GM19395 (cell line): ENCODE data around the gene EFCAB9.
"Not testable (repeated sequence)": the region's sequence is repeated elsewhere in the genome, so short reads cannot be mapped to it uniquely, and the experiment has no call there.

Experiments used
- ATAC-seq: cut with Tn5 transposase; IDR thresholded peaks from one replicate; pipeline ENCODE4 v1.9.1; 2021; ENCODE audit warnings: mild to moderate bottlenecking, moderate library complexity; ENCODE audit not compliant: unreplicated experiment

EFCAB9 gene

DNA sequence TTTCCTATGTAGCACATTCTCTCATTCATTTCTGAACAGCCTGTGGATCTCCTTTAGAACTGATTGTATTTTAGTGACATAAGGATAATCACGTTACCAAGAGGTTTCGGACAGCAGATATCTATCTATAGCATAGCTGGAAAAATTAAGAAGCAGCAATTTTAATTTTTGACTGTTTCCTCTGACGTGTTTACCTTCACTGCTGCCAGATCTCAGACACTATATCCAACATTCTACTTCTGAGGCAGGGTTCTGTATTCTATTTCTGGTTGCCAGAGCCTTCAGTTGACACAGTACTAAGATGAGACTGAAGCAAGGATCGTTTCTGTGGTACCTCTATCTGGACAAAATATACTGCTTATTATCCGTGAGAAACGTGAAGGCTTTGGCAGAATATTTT, at the start of gene EFCAB9:
EFCAB9 (plus strand) TSS at position 301 of the 400 bp plus-strand sequence; CDS start at position 302, 1 bp downstream.
- ATAC-seq, result no peak

GRCh38 chr5:172144291-172144815, 49.6 kb upstream of the EFCAB9 start:
- peak; percentile 72 for ATAC-seq

DNA sequence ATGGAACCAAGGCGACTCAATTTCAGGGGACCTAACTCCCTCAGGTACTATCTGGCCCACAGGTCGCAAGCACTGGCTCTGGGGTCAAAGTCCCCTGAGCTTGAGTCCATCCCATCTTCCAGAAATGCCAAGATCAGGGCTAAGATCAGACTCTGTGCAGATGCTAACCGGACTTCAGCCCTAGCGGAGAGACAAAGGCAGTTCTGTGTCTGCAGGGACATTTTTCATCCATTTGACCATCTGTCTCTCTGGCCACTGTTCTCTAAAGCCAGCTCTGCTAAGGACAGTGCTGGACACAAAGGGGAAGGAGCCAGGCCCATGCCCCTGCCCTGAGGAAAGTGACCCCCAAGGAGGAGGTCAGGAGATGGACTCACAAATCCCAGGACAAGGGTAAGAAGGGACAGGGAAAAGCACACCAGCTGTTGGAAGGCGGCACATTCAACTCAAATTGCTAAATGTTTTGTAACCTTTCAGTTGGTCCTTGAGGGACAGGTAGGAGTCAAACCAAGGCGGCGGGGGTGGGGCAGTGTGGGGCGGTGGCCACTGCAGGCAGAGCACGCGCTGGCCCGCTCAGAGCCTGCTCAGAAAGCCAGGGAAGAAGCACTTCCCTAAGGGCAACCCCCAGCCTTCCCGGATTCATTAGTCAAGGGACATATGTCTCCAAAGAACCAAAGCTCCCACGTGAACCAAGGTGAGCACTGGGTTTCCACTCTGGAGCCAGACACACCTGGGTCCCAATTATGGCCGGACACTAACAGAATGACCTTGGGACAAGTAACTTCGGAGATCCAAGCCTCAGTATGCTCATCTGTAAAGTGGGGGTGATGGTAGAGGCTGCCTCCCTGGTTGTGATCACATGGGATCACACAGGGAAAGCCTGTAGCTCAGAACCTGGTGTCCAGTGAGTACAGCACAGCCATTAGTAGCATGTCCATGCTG, 48.8 kb upstream of the EFCAB9 start:
- ATAC-seq, result no peak

DNA sequence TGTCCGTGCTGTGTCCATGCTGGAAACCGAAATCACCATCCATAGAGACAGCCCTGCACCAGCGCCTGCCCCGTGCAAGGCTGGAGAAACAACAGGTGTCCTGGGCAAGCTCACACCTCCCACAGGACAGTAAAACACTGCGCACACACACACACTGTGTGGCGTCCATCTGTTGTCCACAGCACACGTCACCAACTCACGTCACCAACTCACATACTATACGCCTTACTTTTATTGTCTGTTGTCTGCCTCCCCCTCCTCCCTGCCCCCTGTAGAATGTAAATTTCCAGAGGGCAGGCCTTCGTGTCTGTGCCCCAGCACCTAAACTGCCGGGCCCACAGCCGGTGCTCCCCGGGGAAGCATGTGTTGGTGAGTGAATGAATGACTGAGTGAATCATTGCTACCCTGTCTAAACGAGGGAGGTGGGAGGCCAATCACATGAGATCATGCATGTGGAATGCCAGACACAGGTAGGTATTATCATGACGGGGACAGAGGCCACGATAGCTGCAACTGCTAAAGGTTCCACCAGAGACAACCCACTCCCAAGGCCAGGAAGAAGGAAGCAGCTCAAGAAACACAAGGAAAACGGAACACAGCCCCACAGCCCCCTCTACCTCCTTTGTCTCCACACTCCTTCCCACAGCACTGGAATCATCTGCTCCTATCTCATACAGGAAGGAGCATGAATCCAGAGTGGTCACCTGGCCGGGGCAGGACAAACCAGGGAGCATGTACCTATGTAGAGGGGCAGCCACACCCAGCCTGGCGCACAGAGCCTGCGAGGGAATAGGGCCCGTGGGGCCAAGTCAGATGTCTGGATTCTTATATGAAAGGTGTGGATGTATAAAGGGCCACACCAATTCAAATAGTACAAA, 47.9 kb upstream of the EFCAB9 start:
- ATAC-seq, result no peak

DNA sequence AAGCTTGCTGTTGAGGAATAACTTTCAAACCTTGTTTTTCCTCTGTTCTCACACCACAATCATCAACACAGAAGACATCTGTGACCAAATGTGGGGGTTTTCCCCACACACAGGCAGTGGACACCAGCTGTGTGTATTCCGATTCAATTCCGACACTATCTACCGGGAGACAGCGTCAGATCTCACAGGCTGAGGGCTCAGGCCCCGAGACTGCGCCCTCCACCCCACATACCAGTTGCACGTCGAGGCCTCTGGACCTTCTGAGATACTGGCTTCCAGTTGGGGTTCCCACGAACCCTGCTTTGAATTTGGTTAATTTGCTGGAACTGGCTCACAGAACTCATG, 47.3 kb upstream of the EFCAB9 start:
- no peak for ATAC-seq

- ATAC-seq, result no peak
These were observed 46.1 kb upstream of the EFCAB9 start for GRCh38 chr5:172147857-172148256.

DNA sequence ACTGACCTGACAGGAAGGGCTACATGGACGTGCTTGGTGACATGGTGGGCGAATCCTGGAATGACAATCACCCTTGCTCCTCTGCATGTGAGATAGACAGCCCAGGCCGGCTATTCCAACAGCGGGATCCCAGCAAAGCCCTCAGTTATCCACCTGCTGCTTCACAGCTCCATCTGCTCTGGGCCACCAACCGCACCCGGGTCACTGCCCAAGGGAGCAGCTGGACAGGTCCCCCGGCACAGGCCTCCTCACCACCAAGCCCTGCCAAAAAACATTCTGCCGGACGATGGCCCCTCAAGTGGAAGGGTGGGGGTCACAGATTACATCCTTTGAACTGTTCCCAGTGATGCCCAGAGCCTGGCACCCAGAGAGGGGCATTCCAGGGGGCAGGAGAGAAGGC, 45.6 kb upstream of the EFCAB9 start:
- no peak for ATAC-seq

DNA sequence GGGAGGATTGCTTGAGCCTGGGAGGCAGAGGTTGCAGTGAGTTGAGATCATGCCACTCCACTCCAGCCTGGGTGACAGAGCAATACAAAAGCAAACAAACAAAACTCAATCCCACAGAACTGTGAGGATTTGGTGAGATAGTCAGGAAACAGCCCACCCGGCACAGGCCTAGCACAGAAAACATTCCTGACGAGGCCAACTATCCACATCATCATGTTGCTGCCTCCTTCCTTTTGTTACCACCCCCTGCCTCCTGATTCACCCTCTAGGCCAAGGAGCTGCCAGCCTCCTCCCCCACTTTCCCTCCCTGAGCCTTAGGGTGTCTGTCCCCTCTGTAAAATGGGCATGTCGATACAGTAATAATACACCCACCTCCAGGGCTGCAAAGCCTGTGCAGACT, 44.9 kb upstream of the EFCAB9 start:
- ATAC-seq, result no peak

DNA sequence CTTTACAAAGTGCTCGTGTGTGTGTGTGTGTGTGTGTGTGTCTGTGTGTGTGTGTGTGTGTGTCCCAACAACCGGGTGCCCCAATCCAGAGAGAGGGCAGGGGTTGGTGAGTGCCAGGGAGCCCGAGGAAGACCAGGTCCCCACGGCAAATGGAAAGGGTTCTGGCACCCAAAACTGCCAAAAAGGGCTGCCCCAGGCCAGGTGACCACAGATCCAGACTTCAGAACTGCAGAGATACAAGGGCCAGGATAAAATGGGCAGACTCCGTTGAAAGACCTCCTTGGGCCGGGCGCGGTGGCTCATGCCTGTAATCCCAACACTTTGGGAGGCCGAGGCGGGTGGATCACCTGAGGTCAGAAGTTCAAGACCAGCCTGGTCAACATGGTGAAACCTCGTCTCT, 44.5 kb upstream of the EFCAB9 start:
- ATAC-seq, result not testable (repeated sequence)

- ATAC-seq, result peak; percentile 78
These were observed 43.2 kb upstream of the EFCAB9 start for GRCh38 chr5:172150514-172151425.

DNA sequence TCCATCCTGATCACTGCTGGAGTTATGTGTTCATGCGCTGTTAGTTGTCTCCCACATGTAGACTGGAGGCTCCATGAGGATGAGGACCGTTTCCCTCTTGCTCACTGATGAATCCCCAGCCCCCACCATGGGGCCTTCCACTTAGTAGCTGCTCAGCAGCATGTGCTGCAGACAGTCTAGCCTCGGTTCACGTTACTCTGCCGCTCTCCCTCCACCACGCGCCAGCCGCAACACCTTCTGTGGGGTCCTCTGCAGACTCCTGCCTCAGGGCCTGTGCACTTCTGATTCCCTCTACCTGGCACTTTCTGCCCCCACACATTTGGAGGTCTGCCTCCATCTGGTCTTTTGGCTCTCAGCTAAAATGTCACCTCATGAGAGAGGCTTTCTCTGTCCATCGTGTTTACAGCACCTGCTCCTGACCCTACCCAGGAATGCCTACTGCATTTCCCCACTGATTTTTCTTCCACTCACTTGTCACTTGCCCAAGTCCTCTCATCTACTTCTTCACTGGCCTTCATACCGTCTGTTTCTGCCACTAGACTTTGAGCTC, 42.2 kb upstream of the EFCAB9 start:
- ATAC-seq, result no peak

GRCh38 chr5:172153695-172154094, 40.3 kb upstream of the EFCAB9 start:
- no peak for ATAC-seq

GRCh38 chr5:172155101-172155500, 38.9 kb upstream of the EFCAB9 start:
- ATAC-seq, result not testable (repeated sequence)

- no peak for ATAC-seq
These were observed 37.4 kb upstream of the EFCAB9 start for GRCh38 chr5:172156541-172156994.

- ATAC-seq, result no peak
These were observed 35.0 kb upstream of the EFCAB9 start for GRCh38 chr5:172159016-172159415.

GRCh38 chr5:172160506-172160905, 33.5 kb upstream of the EFCAB9 start:
- ATAC-seq, result no peak

DNA sequence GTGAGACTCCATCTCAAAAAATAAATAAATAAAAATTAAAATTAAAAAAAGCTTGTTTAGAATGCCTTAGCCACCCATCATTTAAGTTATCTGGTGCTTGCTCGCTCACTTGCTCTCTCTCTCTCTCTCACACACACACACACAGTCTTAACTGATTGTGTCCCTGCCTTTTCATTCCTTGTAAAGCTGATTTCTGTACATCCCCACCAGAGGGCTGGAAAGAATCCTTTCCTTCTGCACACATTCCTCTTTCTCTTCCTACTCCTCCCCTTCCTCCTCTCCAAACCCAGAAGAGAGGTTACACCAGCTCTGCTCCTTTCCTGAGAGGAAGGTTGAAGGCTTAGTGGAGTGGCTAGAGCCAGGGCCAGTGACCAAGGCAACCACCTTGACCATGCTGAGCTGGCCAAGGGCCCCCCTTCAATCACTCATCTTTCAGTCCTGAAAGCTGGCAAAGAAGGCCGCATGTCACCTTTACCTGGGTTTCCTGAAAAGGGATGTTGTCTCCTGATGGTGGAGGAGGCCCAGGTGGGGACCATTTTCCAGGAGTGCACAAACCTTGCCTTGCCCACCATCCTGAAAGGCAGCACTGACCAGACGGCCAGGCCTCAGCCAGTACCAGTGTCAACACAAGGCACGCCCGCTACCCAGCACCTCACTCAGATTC, 31.5 kb upstream of the EFCAB9 start:
- ATAC-seq, result no peak

GRCh38 chr5:172162987-172163343, 31.0 kb upstream of the EFCAB9 start:
- ATAC-seq, result no peak

- no peak for ATAC-seq
These were observed 30.6 kb upstream of the EFCAB9 start for GRCh38 chr5:172163346-172163745.

- ATAC-seq, result no peak
These were observed 29.2 kb upstream of the EFCAB9 start for GRCh38 chr5:172164769-172165212.
